A549 (cell line): Measurements from ENCODE around the gene SLC22A13.

Source experiments
- CTCF ChIP-seq: fragments of >200 bp; sonication (Bioruptor Twin); formaldehyde crosslinking; IDR thresholded peaks from 3 replicates; pipeline ENCODE4 v1.5.1; 2016
- HDAC2 ChIP-seq: fragments of 200-600 bp; sonication (generic); IDR thresholded peaks from 2 replicates; pipeline ENCODE4 v1.6.1; 2016
- KDM5A ChIP-seq: fragments of 200-600 bp; sonication (generic); IDR thresholded peaks from 2 replicates; pipeline ENCODE4 v1.6.1; 2016; ENCODE audit warnings: antibody characterized with exemption, mild to moderate bottlenecking
- MAZ ChIP-seq: fragments of 150-350 bp; IDR thresholded peaks from 2 replicates; pipeline ENCODE4 v1.6.1; 2014; ENCODE audit warnings: antibody characterized with exemption, low read depth, low read length, borderline replicate concordance
- MYC ChIP-seq: IDR thresholded peaks from 2 replicates; pipeline ENCODE4 v1.6.1; 2012; ENCODE audit warnings: mild to moderate bottlenecking, inconsistent platforms, low read length, improper control_type of control experiment, borderline replicate concordance
- POLR2A ChIP-seq: IDR thresholded peaks from 2 replicates; pipeline ENCODE4 v1.6.1; 2012; ENCODE audit warnings: mild to moderate bottlenecking, low read length

- TF ChIP-seq POLR2A, result no peak
- no peak for TF ChIP-seq HDAC2
- no peak for TF ChIP-seq MAZ
- no peak for TF ChIP-seq KDM5A
- TF ChIP-seq CTCF, result no peak
- TF ChIP-seq MYC, result no peak
These were observed 11.5 kb downstream of the SLC22A13 start for GRCh38 chr3:38276917-38277630.
